Measurements from ENCODE around the gene TAGAP. TPM values are rescaled to one million over a fixed set of nuclear protein-coding genes. Genes with fewer than 3 reads are reported as not detected.

Gene TAGAP
- total RNA-seq, 4 donors from 2014 or later = 2.7 to 9.8 (median 4.6) TPM

DNA sequence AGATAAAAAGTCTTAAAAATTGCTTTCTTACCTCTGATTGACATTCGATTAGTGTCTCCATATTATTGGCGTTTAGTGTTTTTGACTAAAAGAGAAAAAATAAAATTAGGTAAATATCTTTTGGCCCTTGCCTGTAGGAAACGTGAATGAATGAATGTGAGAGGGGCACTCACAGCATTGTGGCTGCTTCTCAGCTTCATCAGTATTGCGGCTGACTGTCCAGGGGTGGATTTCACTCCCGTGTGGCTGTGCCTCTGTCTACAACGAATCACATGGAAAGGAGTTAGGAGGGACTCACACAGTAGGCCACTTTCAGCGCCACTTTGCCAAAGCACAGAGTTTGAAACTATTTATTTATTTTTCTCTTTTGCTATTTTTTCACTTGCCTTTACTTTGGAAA, 844 bp downstream of the TAGAP start:
- H3K9me3 ChIP-seq = no peaks in the 10 kb centered on the region
- H3K27ac ChIP-seq = peak overlapping the region in 3 of 4 donors; percentile 26 to 73 (median 58)
- DNase-seq (ENCODE audit: low spot score in 2 of 2) = no peak
- TF ChIP-seq POLR2A (IDR thresholded peaks at IDR 0.05) (no peak), EP300 (IDR thresholded peaks at IDR 0.05) (no peak), CTCF (IDR thresholded peaks at IDR 0.05) (no peak)
- 61 to 63% methylated on average over 7 of the region's 7 CpGs for WGBS, 2 donors
- H3K36me3 ChIP-seq = no peaks in the 10 kb centered on the region
- peak overlapping the region in 2 of 4 donors; percentile 42 to 45 for H3K4me3 ChIP-seq
- no peaks in the 10 kb centered on the region for H3K27me3 ChIP-seq
- H3K4me1 ChIP-seq = peaks cover 0 to 20% (median 4%) of the 10 kb centered on the region in 4 donors

DNA sequence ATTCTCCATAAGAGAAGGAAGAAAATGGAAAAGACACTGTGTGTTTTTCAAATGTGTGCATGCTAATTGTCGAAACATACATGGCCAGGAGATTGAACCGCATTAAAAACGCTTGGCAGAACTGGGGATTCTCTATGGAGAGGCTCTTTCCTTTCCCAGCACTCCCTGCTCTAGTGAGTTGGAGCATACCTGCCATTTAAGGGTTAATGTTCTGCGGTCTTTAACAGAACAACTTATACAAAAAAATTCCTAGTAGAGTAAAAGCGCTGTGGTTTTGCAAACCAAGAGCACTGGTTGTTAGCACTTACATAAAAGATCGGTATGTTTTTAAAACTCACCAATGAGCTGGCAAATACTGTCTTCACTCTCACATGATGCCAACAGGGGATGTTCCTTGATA, 1.5 kb downstream of the TAGAP start:
- Histone ChIP-seq H3K27ac (peak overlapping the region in 3 of 4 donors; percentile 29 to 73 (median 58)), H3K9me3 (no peaks in the 10 kb centered on the region), H3K4me3 (peak overlapping the region in 3 of 4 donors; percentile 11 to 45 (median 42)), H3K36me3 (no peaks in the 10 kb centered on the region), H3K4me1 (peaks cover 0 to 24% (median 4%) of the 10 kb centered on the region in 4 donors), H3K27me3 (no peaks in the 10 kb centered on the region)
- no peak for TF ChIP-seq EP300 (IDR thresholded peaks at IDR 0.05)
- no peak for DNase-seq (ENCODE audit: low spot score in 2 of 2)
- 44 to 54% methylated on average over 6 of the region's 6 CpGs for WGBS, 2 donors

- DNase-seq (ENCODE audit: low spot score in 2 of 2) = no peak
- WGBS, 2 donors = 16 to 21% methylated on average over 5 of the region's 5 CpGs
- H3K4me1 ChIP-seq = peaks cover 0 to 24% (median 4%) of the 10 kb centered on the region in 4 donors
- TF ChIP-seq CTCF (IDR thresholded peaks at IDR 0.05) (no peak), POLR2A (IDR thresholded peaks at IDR 0.05) (no peak), EP300 (IDR thresholded peaks at IDR 0.05) (no peak)
- H3K36me3 ChIP-seq = no peaks in the 10 kb centered on the region
- H3K4me3 ChIP-seq = peak overlapping the region in 2 of 4 donors; percentile 42 to 45
- no peaks in the 10 kb centered on the region for H3K9me3 ChIP-seq
- H3K27me3 ChIP-seq = no peaks in the 10 kb centered on the region
- H3K27ac ChIP-seq = peak overlapping the region in 3 of 4 donors; percentile 11 to 58 (median 29)
These were observed 2.0 kb downstream of the TAGAP start for GRCh38 chr6:159042826-159043181.

GRCh38 chr6:159042003-159042825, 2.6 kb downstream of the TAGAP start:
- no peaks in the 10 kb centered on the region for H3K27me3 ChIP-seq
- 53 to 54% methylated on average over 14 of the region's 14 CpGs for WGBS, 2 donors
- peak in 1 of 2 donors; percentile 45 for DNase-seq (ENCODE audit: low spot score in 2 of 2)
- H3K36me3 ChIP-seq = no peaks in the 10 kb centered on the region
- peak overlapping the region in 3 of 4 donors; percentile 31 to 69 (median 58) for H3K27ac ChIP-seq
- peaks cover 0 to 24% (median 4%) of the 10 kb centered on the region in 4 donors for H3K4me1 ChIP-seq
- peak overlapping the region in 2 of 4 donors; percentile 42 to 45 for H3K4me3 ChIP-seq
- TF ChIP-seq CTCF (IDR thresholded peaks at IDR 0.05) (peak; percentile 76 to 92 (median 81)), POLR2A (IDR thresholded peaks at IDR 0.05) (no peak), EP300 (IDR thresholded peaks at IDR 0.05) (peak in 1 of 2 donors; percentile 37)
- H3K9me3 ChIP-seq = no peaks in the 10 kb centered on the region

DNA sequence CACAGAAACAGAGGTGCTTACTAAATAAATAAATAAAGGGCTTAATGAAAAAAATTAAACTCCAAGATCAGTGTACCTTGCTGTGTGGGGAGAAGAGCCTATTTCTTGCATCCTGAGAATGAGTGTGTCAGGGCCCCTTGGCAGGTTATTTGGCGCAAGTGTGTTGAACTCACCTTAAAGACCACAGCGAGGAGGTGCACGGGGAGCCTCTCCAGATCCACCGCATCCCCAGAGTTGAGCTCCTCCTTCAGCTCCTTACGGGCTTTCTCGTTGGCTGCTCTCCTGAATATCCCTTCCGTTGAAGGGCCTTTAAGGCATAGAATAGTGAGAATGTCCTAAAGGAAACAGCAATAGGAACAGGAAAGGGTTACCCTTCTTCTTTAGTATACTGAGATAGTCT, 3.6 kb downstream of the TAGAP start:
- Histone ChIP-seq H3K4me3 (no peak overlapping the region), H3K9me3 (no peaks in the 10 kb centered on the region), H3K27ac (peak overlapping the region in 2 of 4 donors; percentile 57 to 69), H3K4me1 (peaks cover 0 to 24% (median 4%) of the 10 kb centered on the region in 4 donors), H3K36me3 (peaks cover 0 to 8% (median 0%) of the 10 kb centered on the region in 3 donors), H3K27me3 (no peaks in the 10 kb centered on the region)
- TF ChIP-seq CTCF (IDR thresholded peaks at IDR 0.05) (no peak), POLR2A (IDR thresholded peaks at IDR 0.05) (no peak), EP300 (IDR thresholded peaks at IDR 0.05) (no peak)
- no peak for DNase-seq (ENCODE audit: low spot score in 2 of 2)
- 85 to 94% methylated on average over 7 of the region's 7 CpGs for WGBS, 2 donors
